Measurements from ENCODE around the gene SLCO1B1.

The SLCO1B1 gene

GRCh38 chr12:21264232-21264631 lies 133.2 kb downstream of the SLCO1B1 start:
- H3K9ac ChIP-seq = no peak overlapping the region
- H2AFZ ChIP-seq = no peak overlapping the region
- H3K4me1 ChIP-seq = no peaks in the 10 kb centered on the region
- H3K36me3 ChIP-seq (ENCODE audit: control insufficient read depth, insufficient read depth, low read length) = no peaks in the 10 kb centered on the region
- no peaks in the 10 kb centered on the region for H3K79me2 ChIP-seq
- no peak overlapping the region for H3K27ac ChIP-seq
- no peaks in the 10 kb centered on the region for H3K9me3 ChIP-seq (ENCODE audit: control insufficient read depth, low read length)
- H3K27me3 ChIP-seq (ENCODE audit: control insufficient read depth, insufficient read depth, low read length) = no peaks in the 10 kb centered on the region
- H3K4me3 ChIP-seq (ENCODE audit: low read depth, low read length) = no peak overlapping the region
- H3K4me2 ChIP-seq (ENCODE audit: low read length) = no peak overlapping the region
- TF ChIP-seq CTCF (IDR thresholded peaks at IDR 0.05) = no peak

GRCh38 chr12:21265932-21266331 lies 134.9 kb downstream of the SLCO1B1 start:
- H3K79me2 ChIP-seq = no peaks in the 10 kb centered on the region
- no peak overlapping the region for H3K27ac ChIP-seq

GRCh38 chr12:21276826-21277225 lies 145.8 kb downstream of the SLCO1B1 start:
- H3K36me3 ChIP-seq (ENCODE audit: control insufficient read depth, insufficient read depth, low read length) = no peaks in the 10 kb centered on the region
- no peak for TF ChIP-seq CTCF (IDR thresholded peaks at IDR 0.05)
- H3K27ac ChIP-seq = no peak overlapping the region
- no peak overlapping the region for H3K4me2 ChIP-seq (ENCODE audit: low read length)
- no peaks in the 10 kb centered on the region for H3K27me3 ChIP-seq (ENCODE audit: control insufficient read depth, insufficient read depth, low read length)
- H3K79me2 ChIP-seq = no peaks in the 10 kb centered on the region
- H3K4me1 ChIP-seq = no peaks in the 10 kb centered on the region
- H2AFZ ChIP-seq = no peak overlapping the region
- H3K9me3 ChIP-seq (ENCODE audit: control insufficient read depth, low read length) = no peaks in the 10 kb centered on the region
- H3K9ac ChIP-seq = no peak overlapping the region
- H3K4me3 ChIP-seq (ENCODE audit: low read depth, low read length) = no peak overlapping the region

More at GRCh38 chr12:21265932-21266331, 134.9 kb downstream of the SLCO1B1 start:
- Histone ChIP-seq H2AFZ (no peak overlapping the region), H3K4me3 (ENCODE audit: low read depth, low read length) (no peak overlapping the region), H3K36me3 (ENCODE audit: control insufficient read depth, insufficient read depth, low read length) (no peaks in the 10 kb centered on the region), H3K9me3 (ENCODE audit: control insufficient read depth, low read length) (no peaks in the 10 kb centered on the region), H3K4me2 (ENCODE audit: low read length) (no peak overlapping the region), H3K27me3 (ENCODE audit: control insufficient read depth, insufficient read depth, low read length) (no peaks in the 10 kb centered on the region), H3K4me1 (no peaks in the 10 kb centered on the region), H3K9ac (no peak overlapping the region)
- TF ChIP-seq CTCF (IDR thresholded peaks at IDR 0.05) = no peak
